ENCODE results near the gene DCLRE1B.

GRCh38 chr1:113931451-113931851 lies 26.3 kb downstream of the DCLRE1B start:
- TF ChIP-seq ZNF274 (IDR thresholded peaks at IDR 0.05; ENCODE audit: low read depth, low read length) (no peak), SUZ12 (IDR thresholded peaks at IDR 0.05; ENCODE audit: extremely low read depth, insufficient read depth, insufficient read length) (no peak), YY1 (IDR thresholded peaks at IDR 0.05; ENCODE audit: insufficient read depth, insufficient read length) (no peak)

All from NT2/D1 (cell line).